ENCODE results near the gene ESRRG. TPM values are rescaled to one million over a fixed set of nuclear protein-coding genes. Genes with fewer than 3 reads are reported as not detected.

The ESRRG gene
- total RNA-seq, 1 donor from 2014 or later = not detected

DNA sequence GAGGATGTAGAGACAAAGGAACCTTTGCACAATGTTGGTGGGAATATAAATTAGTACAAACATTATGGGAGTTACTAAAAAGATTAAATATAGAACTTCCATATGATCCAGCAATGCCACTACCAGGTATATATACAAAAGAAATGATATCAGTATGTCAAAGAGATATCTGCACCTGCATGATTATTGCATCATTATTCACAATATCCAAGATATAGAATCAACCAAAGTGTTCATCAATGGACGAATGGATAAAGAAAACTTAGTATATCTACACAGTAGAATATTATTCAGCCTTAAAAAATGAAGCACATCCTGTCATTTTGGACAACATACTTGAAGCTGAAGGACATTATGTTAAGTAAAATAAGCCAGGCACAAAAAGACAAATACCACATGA, 238.2 kb downstream of the ESRRG start:
- Histone ChIP-seq H3K4me3 (ENCODE audit: low read depth, low read length) (no peak overlapping the region), H3K27me3 (ENCODE audit: control insufficient read depth, insufficient read depth, low read length) (no peaks in the 10 kb centered on the region), H3K36me3 (ENCODE audit: control insufficient read depth, insufficient read depth, low read length) (no peaks in the 10 kb centered on the region)
- no peak for DNase-seq (ENCODE audit: low read depth)
- FAIRE-seq = no peak
- TF ChIP-seq, protein P1, sequence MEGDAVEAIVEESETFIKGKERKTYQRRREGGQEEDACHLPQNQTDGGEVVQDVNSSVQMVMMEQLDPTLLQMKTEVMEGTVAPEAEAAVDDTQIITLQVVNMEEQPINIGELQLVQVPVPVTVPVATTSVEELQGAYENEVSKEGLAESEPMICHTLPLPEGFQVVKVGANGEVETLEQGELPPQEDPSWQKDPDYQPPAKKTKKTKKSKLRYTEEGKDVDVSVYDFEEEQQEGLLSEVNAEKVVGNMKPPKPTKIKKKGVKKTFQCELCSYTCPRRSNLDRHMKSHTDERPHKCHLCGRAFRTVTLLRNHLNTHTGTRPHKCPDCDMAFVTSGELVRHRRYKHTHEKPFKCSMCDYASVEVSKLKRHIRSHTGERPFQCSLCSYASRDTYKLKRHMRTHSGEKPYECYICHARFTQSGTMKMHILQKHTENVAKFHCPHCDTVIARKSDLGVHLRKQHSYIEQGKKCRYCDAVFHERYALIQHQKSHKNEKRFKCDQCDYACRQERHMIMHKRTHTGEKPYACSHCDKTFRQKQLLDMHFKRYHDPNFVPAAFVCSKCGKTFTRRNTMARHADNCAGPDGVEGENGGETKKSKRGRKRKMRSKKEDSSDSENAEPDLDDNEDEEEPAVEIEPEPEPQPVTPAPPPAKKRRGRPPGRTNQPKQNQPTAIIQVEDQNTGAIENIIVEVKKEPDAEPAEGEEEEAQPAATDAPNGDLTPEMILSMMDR (IDR thresholded peaks at IDR 0.05; ENCODE audit: insufficient read depth, low read length, severe bottlenecking) = no peak

DNA sequence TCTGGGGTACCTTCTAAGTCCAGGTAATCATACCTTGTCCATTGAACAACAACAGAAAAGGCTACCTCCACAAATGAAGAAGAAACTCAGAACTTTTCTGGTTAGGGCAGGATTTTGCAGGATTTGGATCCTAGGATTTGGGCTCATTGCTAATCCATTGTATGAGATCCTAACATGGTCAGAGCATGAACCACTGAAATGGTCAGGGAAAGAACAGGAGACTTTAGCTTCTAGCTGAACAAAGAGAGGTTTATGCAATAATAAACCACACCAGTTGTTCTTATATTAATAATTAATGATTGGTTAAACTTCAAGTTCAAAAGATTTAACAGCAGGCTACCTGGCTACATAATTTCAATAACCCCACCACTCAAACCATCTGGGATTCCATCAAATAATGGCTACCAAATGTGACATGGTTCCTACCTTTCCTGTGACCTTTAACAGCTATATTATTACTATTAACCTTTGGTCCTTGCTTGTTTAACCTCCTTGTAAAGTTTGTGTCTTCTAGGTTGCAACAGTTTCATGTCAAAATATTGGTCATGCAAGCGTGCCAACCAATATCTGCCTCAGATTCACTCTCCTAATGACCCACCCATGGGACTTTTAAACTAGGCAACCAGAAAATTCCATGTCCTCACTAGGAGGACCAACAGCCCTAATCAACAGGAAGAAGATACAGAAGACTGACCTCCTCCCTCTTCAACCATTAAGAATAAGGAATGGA, 239.4 kb downstream of the ESRRG start:
- no peaks in the 10 kb centered on the region for H3K27me3 ChIP-seq (ENCODE audit: control insufficient read depth, insufficient read depth, low read length)
- no peak for FAIRE-seq
- no peak for DNase-seq (ENCODE audit: low read depth)
- no peak overlapping the region for H3K4me3 ChIP-seq (ENCODE audit: low read depth, low read length)
- H3K36me3 ChIP-seq (ENCODE audit: control insufficient read depth, insufficient read depth, low read length) = no peaks in the 10 kb centered on the region
- TF ChIP-seq, protein P1 (IDR thresholded peaks at IDR 0.05; ENCODE audit: insufficient read depth, low read length, severe bottlenecking) = no peak

DNA sequence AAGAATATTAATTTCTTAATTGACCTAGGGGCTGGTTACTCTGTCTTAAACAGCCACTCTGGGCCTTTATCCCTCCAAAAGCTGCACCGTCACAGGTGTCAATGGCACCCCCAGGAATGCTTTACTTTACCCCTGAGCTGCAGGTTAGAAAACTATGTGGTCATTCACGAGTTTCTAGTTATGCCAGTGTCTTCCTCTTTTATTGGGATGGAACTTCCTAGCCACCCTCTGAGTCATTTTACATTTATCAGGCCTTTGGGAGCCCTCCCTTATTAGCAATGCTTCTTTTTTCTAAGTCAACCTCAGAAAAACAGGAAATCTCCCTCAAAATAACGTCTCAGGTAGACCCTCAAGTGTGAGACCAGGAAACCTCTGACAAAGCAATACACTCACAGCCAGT, 240.6 kb downstream of the ESRRG start:
- H3K36me3 ChIP-seq (ENCODE audit: control insufficient read depth, insufficient read depth, low read length) = no peaks in the 10 kb centered on the region
- H3K4me3 ChIP-seq (ENCODE audit: low read depth, low read length) = no peak overlapping the region
- FAIRE-seq (no peak), DNase-seq (ENCODE audit: low read depth) (no peak)
- TF ChIP-seq, protein P1 (IDR thresholded peaks at IDR 0.05; ENCODE audit: insufficient read depth, low read length, severe bottlenecking) = no peak
- no peaks in the 10 kb centered on the region for H3K27me3 ChIP-seq (ENCODE audit: control insufficient read depth, insufficient read depth, low read length)

DNA sequence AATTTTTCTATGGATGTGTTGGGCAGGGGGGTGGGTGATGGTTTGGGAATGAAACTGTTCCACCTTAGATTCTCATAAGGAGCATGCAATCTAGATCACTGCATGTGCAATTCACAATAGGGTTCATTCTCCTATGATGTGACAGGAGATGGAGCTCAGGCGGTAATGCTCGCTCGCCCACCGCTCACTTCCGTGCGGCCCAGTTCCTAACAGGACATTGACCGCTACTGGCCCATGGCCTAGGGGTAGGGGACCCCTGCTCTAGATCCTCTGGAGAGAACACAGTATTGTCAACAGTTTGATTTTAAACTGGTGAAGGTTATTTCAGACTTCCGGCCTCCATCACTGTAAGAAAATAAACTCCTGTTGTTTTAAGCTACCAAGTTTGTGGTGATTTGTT, 245.0 kb downstream of the ESRRG start:
- TF ChIP-seq, protein P1 (IDR thresholded peaks at IDR 0.05; ENCODE audit: insufficient read depth, low read length, severe bottlenecking) = no peak
- no peak for DNase-seq (ENCODE audit: low read depth)
- Histone ChIP-seq H3K27me3 (ENCODE audit: control insufficient read depth, insufficient read depth, low read length) (no peaks in the 10 kb centered on the region), H3K4me3 (ENCODE audit: low read depth, low read length) (no peak overlapping the region), H3K36me3 (ENCODE audit: control insufficient read depth, insufficient read depth, low read length) (no peaks in the 10 kb centered on the region)
- no peak for FAIRE-seq

DNA sequence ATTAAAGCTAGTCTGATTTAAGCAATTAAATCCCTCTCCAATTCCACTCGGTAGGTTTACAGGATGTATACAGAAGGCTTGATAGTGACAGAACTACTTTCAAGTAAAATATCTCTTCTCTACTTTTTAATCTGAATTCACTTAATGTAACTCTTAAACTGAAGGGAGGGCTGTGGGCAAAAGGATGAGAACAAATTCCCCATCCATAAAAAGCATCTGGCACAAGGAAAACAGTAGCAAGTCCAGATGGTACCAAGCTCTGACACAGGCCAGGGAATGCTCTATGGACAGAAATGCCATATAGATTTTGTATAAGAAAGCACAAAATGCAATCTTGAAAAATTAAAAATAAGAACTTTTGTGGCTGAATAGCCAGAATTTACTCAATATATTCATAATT, 246.9 kb downstream of the ESRRG start:
- Histone ChIP-seq H3K27me3 (ENCODE audit: control insufficient read depth, insufficient read depth, low read length) (no peaks in the 10 kb centered on the region), H3K4me3 (ENCODE audit: low read depth, low read length) (no peak overlapping the region), H3K36me3 (ENCODE audit: control insufficient read depth, insufficient read depth, low read length) (no peaks in the 10 kb centered on the region)
- TF ChIP-seq, protein P1 (IDR thresholded peaks at IDR 0.05; ENCODE audit: insufficient read depth, low read length, severe bottlenecking) = no peak
- FAIRE-seq (no peak), DNase-seq (ENCODE audit: low read depth) (no peak)
